H9 (cell line): ENCODE data around the gene ALOX12. TPM values are rescaled to one million over a fixed set of nuclear protein-coding genes. Genes with fewer than 3 reads are reported as not detected.

Experiments used
- DNase-seq: peaks from one replicate; pipeline ENCODE4 v3.0.0-alpha.2; 2017
- H2AFZ ChIP-seq: one replicate; pipeline ENCODE4 v1.6.1; 2013; ENCODE audit warnings: mild to moderate bottlenecking, low read length, control low read depth, moderate library complexity
- H2AK5ac ChIP-seq: 2 replicates; pipeline ENCODE4 v1.6.1; 2013; ENCODE audit warnings: low read length, control low read depth, mixed read lengths; ENCODE audit not compliant: insufficient read length
- H2BK120ac ChIP-seq: one replicate; pipeline ENCODE4 v1.6.1; 2013; ENCODE audit warnings: low read depth, mild to moderate bottlenecking, low read length, control low read depth, inconsistent platforms; ENCODE audit not compliant: poor library complexity, severe bottlenecking
- H2BK12ac ChIP-seq: 2 replicates; pipeline ENCODE4 v1.6.1; 2013; ENCODE audit warnings: low read length, control low read depth, mixed read lengths, low read depth; ENCODE audit not compliant: insufficient read length
- H2BK15ac ChIP-seq: 2 replicates; pipeline ENCODE4 v1.6.1; 2013; ENCODE audit warnings: low read depth, low read length, control low read depth
- H2BK20ac ChIP-seq: one replicate; pipeline ENCODE4 v1.6.1; 2013; ENCODE audit warnings: low read depth, mild to moderate bottlenecking, low read length, control low read depth, inconsistent platforms; ENCODE audit not compliant: poor library complexity, severe bottlenecking
- H2BK5ac ChIP-seq: 2 replicates; pipeline ENCODE4 v1.6.1; 2013; ENCODE audit warnings: low read length, control low read depth, mixed read lengths; ENCODE audit not compliant: insufficient read length
- H3K14ac ChIP-seq: 2 replicates; pipeline ENCODE4 v1.6.1; 2013; ENCODE audit warnings: low read length, control low read depth; ENCODE audit not compliant: insufficient read depth
- H3K18ac ChIP-seq: 2 replicates; pipeline ENCODE4 v1.6.1; 2013; ENCODE audit warnings: low read depth, mild to moderate bottlenecking, mixed read lengths, low read length, control low read depth; ENCODE audit not compliant: insufficient read length
- H3K23ac ChIP-seq: 2 replicates; pipeline ENCODE4 v1.6.1; 2013; ENCODE audit warnings: low read length, control low read depth, mixed read lengths, low read depth; ENCODE audit not compliant: insufficient read length
- H3K23me2 ChIP-seq: 2 replicates; pipeline ENCODE4 v1.6.1; 2013; ENCODE audit warnings: low read depth, mild to moderate bottlenecking, mixed read lengths, low read length, control low read depth; ENCODE audit not compliant: insufficient read length, poor library complexity, severe bottlenecking
- H3K27ac ChIP-seq: 2 replicates; pipeline ENCODE4 v1.5.1; 2013; ENCODE audit warnings: low read length, control low read depth, mixed read lengths, low read depth; ENCODE audit not compliant: insufficient read length
- H3K27me3 ChIP-seq: 2 replicates; pipeline ENCODE4 v1.6.1; 2013; ENCODE audit warnings: low read length, control low read depth, inconsistent platforms; ENCODE audit not compliant: insufficient read depth
- H3K4ac ChIP-seq: 2 replicates; pipeline ENCODE4 v1.6.1; 2013; ENCODE audit warnings: low read depth, mild to moderate bottlenecking, control low read depth, inconsistent platforms, low read length, moderate library complexity
- H3K4me1 ChIP-seq: 2 replicates; pipeline ENCODE4 v1.6.1; 2013; ENCODE audit warnings: low read length, control low read depth, inconsistent platforms; ENCODE audit not compliant: insufficient read depth
- H3K4me2 ChIP-seq: 2 replicates; pipeline ENCODE4 v1.6.1; 2013; ENCODE audit warnings: low read length, control low read depth, mixed read lengths; ENCODE audit not compliant: insufficient read length, insufficient read depth
- H3K56ac ChIP-seq: 2 replicates; pipeline ENCODE4 v1.6.1; 2013; ENCODE audit warnings: low read depth, mild to moderate bottlenecking, mixed read lengths, low read length, control low read depth; ENCODE audit not compliant: insufficient read length
- H3K79me1 ChIP-seq: 2 replicates; pipeline ENCODE4 v1.6.1; 2013; ENCODE audit warnings: low read depth, mild to moderate bottlenecking, moderate library complexity, low read length, control low read depth, inconsistent platforms; ENCODE audit not compliant: insufficient read depth, poor library complexity, severe bottlenecking
- H3K79me2 ChIP-seq: 2 replicates; pipeline ENCODE4 v1.6.1; 2013; ENCODE audit warnings: low read length, control low read depth, inconsistent platforms; ENCODE audit not compliant: insufficient read depth
- H3K9ac ChIP-seq: 2 replicates; pipeline ENCODE4 v1.6.1; 2013; ENCODE audit warnings: low read length, control low read depth, mixed read lengths; ENCODE audit not compliant: insufficient read length; ENCODE audit errors: extremely low read depth
- H3K9me3 ChIP-seq: one replicate; pipeline ENCODE4 v1.6.1; 2013; ENCODE audit warnings: low read depth, low read length, inconsistent platforms; ENCODE audit not compliant: control insufficient read depth
- H3T11ph ChIP-seq: one replicate; pipeline ENCODE4 v1.6.1; 2013; ENCODE audit warnings: mild to moderate bottlenecking, low read length, control low read depth, inconsistent platforms
- H4K20me1 ChIP-seq: one replicate; pipeline ENCODE4 v1.6.1; 2013; ENCODE audit not compliant: control insufficient read depth, insufficient read length, insufficient read depth
- H4K5ac ChIP-seq: 2 replicates; pipeline ENCODE4 v1.6.1; 2013; ENCODE audit warnings: low read depth, mild to moderate bottlenecking, mixed read lengths, low read length, control low read depth; ENCODE audit not compliant: insufficient read length
- H4K8ac ChIP-seq: replicated peaks from 2 replicates; pipeline ENCODE4 v1.6.1; 2013; ENCODE audit warnings: low read length, control low read depth, mixed read lengths, low read depth; ENCODE audit not compliant: insufficient read length
- H4K91ac ChIP-seq: 2 replicates; pipeline ENCODE4 v1.6.1; 2013; ENCODE audit warnings: low read depth, mild to moderate bottlenecking, moderate library complexity, mixed read lengths, low read length, control low read depth; ENCODE audit not compliant: insufficient read length
- H3K27ac Mint-ChIP-seq, 3 experiments: 2 replicates in 2 of 3; 3 replicates in 1 of 3; pipeline ENCODE4 v1.8.0; 2020 to 2021; ENCODE audit warnings: mixed read lengths in 3 of 3, mild to moderate bottlenecking in 1 of 3, moderate library complexity in 1 of 3
- H3K27me3 Mint-ChIP-seq: 2 replicates; pipeline ENCODE4 v1.8.0; 2021; ENCODE audit warnings: low read depth, mild to moderate bottlenecking, moderate library complexity, mixed read lengths
- H3K36me3 Mint-ChIP-seq, 3 experiments: 2 replicates in 2 of 3; 3 replicates in 1 of 3; pipeline ENCODE4 v1.8.0; 2020 to 2021; ENCODE audit warnings: low read depth in 3 of 3, mixed read lengths in 3 of 3; ENCODE audit not compliant: insufficient read depth in 1 of 3
- H3K4me1 Mint-ChIP-seq, 2 experiments: 2 replicates each; pipeline ENCODE4 v1.8.0; 2020; ENCODE audit warnings: mixed read lengths in 2 of 2
- H3K4me3 Mint-ChIP-seq, 2 experiments: 2 replicates in 1 of 2; 3 replicates in 1 of 2; pipeline ENCODE4 v1.8.0; 2020 to 2021; ENCODE audit warnings: mild to moderate bottlenecking in 2 of 2, mixed read lengths in 2 of 2, moderate library complexity in 1 of 2
- H3K9me3 Mint-ChIP-seq, 2 experiments: 2 replicates in 1 of 2; 3 replicates in 1 of 2; pipeline ENCODE4 v1.8.0; 2020; ENCODE audit warnings: mild to moderate bottlenecking in 2 of 2, mixed read lengths in 2 of 2, moderate library complexity in 1 of 2
- WGBS: extraction: QIAGEN DNeasy Blood & Tissue Kit; methylation state at CpG from one replicate; pipeline ENCODE4 v1.1.7; 2013; ENCODE audit warnings: missing lambda C conversion rate, low lambda C conversion rate, mixed read lengths; ENCODE audit not compliant: insufficient read length; ENCODE audit errors: extremely low coverage; 5-methylcytosine and 5-hydroxymethylcytosine counted together
- total RNA-seq: library from RNA; stranded (reverse); gene quantifications from 2 replicates; pipeline ENCODE4 v1.2.1, GENCODE V29; 2021
- TF ChIP-seq, protein P1 (sequence below): fragments of 200-600 bp; sonication (generic); conservative IDR thresholded peaks from 3 replicates; pipeline ENCODE4 v1.8.0; 2021; ENCODE audit warnings: antibody characterized with exemption, mild to moderate bottlenecking

ALOX12 gene
- total RNA-seq, 1 experiment from 2014 or later, result 0.81 TPM

DNA sequence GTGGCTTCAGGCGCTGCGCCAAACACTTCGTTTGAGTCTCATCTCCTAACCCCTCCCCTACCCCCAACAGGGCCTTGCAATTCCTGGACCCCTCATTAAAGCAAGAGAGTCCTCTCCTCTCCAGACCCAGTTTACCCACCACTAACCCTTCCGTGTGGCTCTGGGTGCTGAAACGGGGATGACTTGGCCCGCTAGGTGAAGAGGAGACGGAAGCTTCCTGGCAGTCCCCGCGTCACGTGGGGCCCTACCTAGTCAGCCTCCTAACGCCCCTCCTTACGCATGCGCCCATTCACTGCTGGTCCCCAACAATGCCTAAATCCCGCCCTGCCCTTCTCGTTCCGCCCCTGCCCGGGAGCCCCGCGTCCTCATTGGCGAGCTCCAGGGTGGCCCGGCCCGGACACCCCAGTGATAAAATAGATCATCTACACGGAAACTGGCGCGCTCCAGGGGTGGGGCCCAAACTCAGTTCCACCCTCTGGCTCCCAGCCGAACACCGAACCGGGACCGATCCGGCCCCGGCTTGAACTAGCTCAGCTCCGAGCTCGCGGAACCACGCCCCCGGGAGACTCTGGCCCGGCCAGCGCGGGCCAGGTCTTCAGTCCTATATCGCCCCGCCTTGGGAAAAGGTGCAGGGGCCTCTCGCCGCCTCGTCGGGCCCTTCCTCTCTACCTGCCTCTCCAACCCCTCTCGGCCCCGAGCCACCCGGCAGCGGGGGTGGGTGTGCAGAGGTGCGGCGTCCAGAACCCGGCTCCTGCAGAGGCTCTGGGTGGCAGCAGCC, 39.9 kb downstream of the ALOX12 start, which contains the start of gene SLC16A13:
Gene SLC16A13 (plus strand): TSS at position 425 of the 778 bp plus-strand sequence. CDS start 368 bp downstream, outside the sequence.
- no peak within 1 kb of the TSS for H2AFZ ChIP-seq
- H2BK15ac ChIP-seq, result no peak within 1 kb of the TSS; the same call in 1 of the 2 replicates
- peak; percentile 99 for DNase-seq
- H3K9me3 ChIP-seq, result no peaks in the 10 kb centered on the region
- H4K8ac ChIP-seq, result no peak within 1 kb of the TSS
- no peak within 1 kb of the TSS for H3K23ac ChIP-seq
- no peak within 1 kb of the TSS for H3K27ac ChIP-seq
- H4K20me1 ChIP-seq, result no peaks in the 10 kb centered on the region
- peak within 1 kb of the TSS; percentile 51 for H3K9ac ChIP-seq
- H2BK12ac ChIP-seq, result no peak within 1 kb of the TSS
- no peak within 1 kb of the TSS for H4K91ac ChIP-seq
- H2AK5ac ChIP-seq, result no peak within 1 kb of the TSS
- no peak within 1 kb of the TSS for H2BK20ac ChIP-seq
- TF ChIP-seq, protein P1, sequence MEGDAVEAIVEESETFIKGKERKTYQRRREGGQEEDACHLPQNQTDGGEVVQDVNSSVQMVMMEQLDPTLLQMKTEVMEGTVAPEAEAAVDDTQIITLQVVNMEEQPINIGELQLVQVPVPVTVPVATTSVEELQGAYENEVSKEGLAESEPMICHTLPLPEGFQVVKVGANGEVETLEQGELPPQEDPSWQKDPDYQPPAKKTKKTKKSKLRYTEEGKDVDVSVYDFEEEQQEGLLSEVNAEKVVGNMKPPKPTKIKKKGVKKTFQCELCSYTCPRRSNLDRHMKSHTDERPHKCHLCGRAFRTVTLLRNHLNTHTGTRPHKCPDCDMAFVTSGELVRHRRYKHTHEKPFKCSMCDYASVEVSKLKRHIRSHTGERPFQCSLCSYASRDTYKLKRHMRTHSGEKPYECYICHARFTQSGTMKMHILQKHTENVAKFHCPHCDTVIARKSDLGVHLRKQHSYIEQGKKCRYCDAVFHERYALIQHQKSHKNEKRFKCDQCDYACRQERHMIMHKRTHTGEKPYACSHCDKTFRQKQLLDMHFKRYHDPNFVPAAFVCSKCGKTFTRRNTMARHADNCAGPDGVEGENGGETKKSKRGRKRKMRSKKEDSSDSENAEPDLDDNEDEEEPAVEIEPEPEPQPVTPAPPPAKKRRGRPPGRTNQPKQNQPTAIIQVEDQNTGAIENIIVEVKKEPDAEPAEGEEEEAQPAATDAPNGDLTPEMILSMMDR, result no peak
- H3T11ph ChIP-seq, result no peak within 1 kb of the TSS
- Mint-ChIP-seq H3K4me3 (peak within 1 kb of the TSS; percentile 91 to 95), H3K27me3 (peaks cover 31% of the 10 kb centered on the region), H3K4me1 (peaks cover 20 to 24% of the 10 kb centered on the region in 2 experiments), H3K9me3 (no peaks in the 10 kb centered on the region), H3K27ac (peak within 1 kb of the TSS; percentile 80 to 92 (median 86); a peak in 6 of 7 replicates), H3K36me3 (peaks cover 0 to 2% (median 1%) of the 10 kb centered on the region in 3 experiments; a peak in 2 of 7 replicates)
- no peaks in the 10 kb centered on the region; the same call in 1 of the 2 replicates for H3K4me1 ChIP-seq
- H3K23me2 ChIP-seq, result peaks cover 15% of the 10 kb centered on the region
- no CpG with 5 or more reads among the region's 52 CpGs for WGBS
- H3K4me2 ChIP-seq, result peak within 1 kb of the TSS; percentile 80
- H3K79me2 ChIP-seq, result no peaks in the 10 kb centered on the region
- peak within 1 kb of the TSS; percentile 68; the same call in 1 of the 2 replicates for H3K14ac ChIP-seq
- H3K18ac ChIP-seq, result peak within 1 kb of the TSS; percentile 15
- H3K79me1 ChIP-seq, result no peaks in the 10 kb centered on the region
- no peak within 1 kb of the TSS for H3K56ac ChIP-seq
- H3K4ac ChIP-seq, result no peak within 1 kb of the TSS
- no peak within 1 kb of the TSS for H4K5ac ChIP-seq
- no peak within 1 kb of the TSS for H2BK5ac ChIP-seq
- H3K27me3 ChIP-seq, result no peaks in the 10 kb centered on the region
- no peak within 1 kb of the TSS for H2BK120ac ChIP-seq
